OCI-LY1 (cell line): ENCODE measurements around the gene RNASE8.

ENCODE experiments used
- EZH2 ChIP-seq: fragments of 200-600 bp; sonication (generic), shearing (Covaris generic); IDR thresholded peaks from 2 replicates; pipeline ENCODE4 v1.8.0; 2017; ENCODE audit warnings: borderline replicate concordance, mixed run types, mild to moderate bottlenecking, antibody characterized with exemption, low read length, moderate library complexity, mixed read lengths
- TF ChIP-seq, protein P1 (sequence below): fragments of 200-600 bp; sonication (generic), shearing (Covaris generic); IDR thresholded peaks from 2 replicates; pipeline ENCODE4 v1.5.1; 2017; ENCODE audit warnings: mild to moderate bottlenecking, antibody characterized with exemption, low read length, moderate library complexity, mixed read lengths

DNA sequence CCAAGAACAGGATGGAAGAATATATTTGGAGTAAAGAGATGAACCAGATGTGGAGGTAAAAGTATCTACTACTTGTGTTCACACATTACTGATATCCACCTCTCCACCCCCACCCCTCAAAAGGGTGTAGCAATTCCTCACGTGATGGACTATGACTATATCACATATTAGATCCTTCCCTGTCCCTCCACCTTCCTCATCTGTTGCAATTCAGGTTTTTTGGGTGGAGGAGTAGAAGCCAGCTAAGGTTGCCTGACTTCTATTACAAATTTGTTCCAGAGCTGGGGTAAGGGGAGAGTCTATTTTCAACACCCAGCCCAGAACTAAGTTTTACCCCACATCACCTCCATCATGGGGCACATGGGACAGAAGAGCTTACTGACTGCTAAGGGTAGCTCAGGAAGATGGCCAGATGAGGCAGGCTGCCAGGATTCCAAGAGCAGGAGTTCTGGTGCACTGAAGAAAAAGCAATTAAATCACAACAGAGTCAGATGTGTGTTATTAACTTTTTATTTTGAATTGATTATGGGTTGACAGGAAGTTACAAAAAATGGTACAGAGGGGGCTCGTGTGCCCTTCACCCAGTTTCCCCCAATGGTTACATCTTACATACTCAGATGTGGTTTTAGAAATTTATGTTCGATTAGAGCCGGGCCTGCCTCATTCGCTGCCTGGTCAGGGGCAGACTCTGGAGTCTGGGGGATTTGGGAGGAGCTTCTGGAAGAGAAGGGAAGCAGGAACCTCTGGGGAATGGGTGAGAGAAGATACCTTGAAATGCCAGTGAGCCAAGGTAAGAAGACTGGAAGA lies 25.1 kb upstream of the RNASE8 start:
- TF ChIP-seq, protein P1, sequence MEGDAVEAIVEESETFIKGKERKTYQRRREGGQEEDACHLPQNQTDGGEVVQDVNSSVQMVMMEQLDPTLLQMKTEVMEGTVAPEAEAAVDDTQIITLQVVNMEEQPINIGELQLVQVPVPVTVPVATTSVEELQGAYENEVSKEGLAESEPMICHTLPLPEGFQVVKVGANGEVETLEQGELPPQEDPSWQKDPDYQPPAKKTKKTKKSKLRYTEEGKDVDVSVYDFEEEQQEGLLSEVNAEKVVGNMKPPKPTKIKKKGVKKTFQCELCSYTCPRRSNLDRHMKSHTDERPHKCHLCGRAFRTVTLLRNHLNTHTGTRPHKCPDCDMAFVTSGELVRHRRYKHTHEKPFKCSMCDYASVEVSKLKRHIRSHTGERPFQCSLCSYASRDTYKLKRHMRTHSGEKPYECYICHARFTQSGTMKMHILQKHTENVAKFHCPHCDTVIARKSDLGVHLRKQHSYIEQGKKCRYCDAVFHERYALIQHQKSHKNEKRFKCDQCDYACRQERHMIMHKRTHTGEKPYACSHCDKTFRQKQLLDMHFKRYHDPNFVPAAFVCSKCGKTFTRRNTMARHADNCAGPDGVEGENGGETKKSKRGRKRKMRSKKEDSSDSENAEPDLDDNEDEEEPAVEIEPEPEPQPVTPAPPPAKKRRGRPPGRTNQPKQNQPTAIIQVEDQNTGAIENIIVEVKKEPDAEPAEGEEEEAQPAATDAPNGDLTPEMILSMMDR = no peak
- no peak for TF ChIP-seq EZH2
